Ramos (cell line): Measurements from ENCODE around the gene METTL9.
"Not testable (repeated sequence)": the region's sequence is repeated elsewhere in the genome, so short reads cannot be mapped to it uniquely, and the experiment has no call there.

Experiments used
- in situ Hi-C: fragments of 300-500 bp; cut with MboI; formaldehyde crosslinking; loops from one replicate; pipeline ENCODE4 v1.14.3; 2022; ENCODE audit warnings: low sequenced_read_pairs; ENCODE audit not compliant: unreplicated experiment

The METTL9 gene

GRCh38 chr16:21599122-21600030 lies at the start of gene METTL9:
METTL9 (plus strand) TSS chr16:21599577; CDS start chr16:21599734, 157 bp downstream.
- in situ Hi-C loops: no loop called here

- in situ Hi-C loops: not testable (repeated sequence)
Measured at GRCh38 chr16:21549975-21550374, 49.4 kb upstream of the METTL9 start.

GRCh38 chr16:21550435-21550834 lies 48.9 kb upstream of the METTL9 start:
- in situ Hi-C loops: not testable (repeated sequence)

- in situ Hi-C loops: not testable (repeated sequence)
Measured at GRCh38 chr16:21551076-21551475, 48.3 kb upstream of the METTL9 start.

- in situ Hi-C loops: not testable (repeated sequence)
Measured at GRCh38 chr16:21551600-21551999, 47.8 kb upstream of the METTL9 start.

GRCh38 chr16:21553481-21554296 lies 45.7 kb upstream of the METTL9 start:
- in situ Hi-C loops: not testable (repeated sequence)

- in situ Hi-C loops: no loop called here
Measured at GRCh38 chr16:21554795-21555585, 44.4 kb upstream of the METTL9 start.

GRCh38 chr16:21555621-21556020 lies 43.8 kb upstream of the METTL9 start:
- in situ Hi-C loops: not testable (repeated sequence)

- in situ Hi-C loops: not testable (repeated sequence)
Measured at GRCh38 chr16:21556026-21556595, 43.3 kb upstream of the METTL9 start.

- in situ Hi-C loops: not testable (repeated sequence)
Measured at GRCh38 chr16:21556651-21557241, 42.6 kb upstream of the METTL9 start.

GRCh38 chr16:21560462-21560861 lies 38.9 kb upstream of the METTL9 start:
- in situ Hi-C loops: no loop called here

- in situ Hi-C loops: no loop called here
Measured at GRCh38 chr16:21563676-21564075, 35.7 kb upstream of the METTL9 start.

- in situ Hi-C loops: not testable (repeated sequence)
Measured at GRCh38 chr16:21564367-21564766, 35.0 kb upstream of the METTL9 start.

- in situ Hi-C loops: no loop called here
Measured at GRCh38 chr16:21565507-21565860, 33.9 kb upstream of the METTL9 start.

- in situ Hi-C loops: no loop called here
Measured at GRCh38 chr16:21565861-21566669, 33.3 kb upstream of the METTL9 start.

- in situ Hi-C loops: no loop called here
Measured at GRCh38 chr16:21566891-21567414, 32.4 kb upstream of the METTL9 start.

- in situ Hi-C loops: not testable (repeated sequence)
Measured at GRCh38 chr16:21567496-21567895, 31.9 kb upstream of the METTL9 start.

GRCh38 chr16:21568502-21569189 lies 30.7 kb upstream of the METTL9 start:
- in situ Hi-C loops: no loop called here
